Parathyroid adenoma (tissue), 2 donors: Measurements from ENCODE around the gene GNG12.

ENCODE experiments used
- H2AFZ ChIP-seq: fragments of 300-600 bp; sonication (generic); one replicate; pipeline ENCODE4 v1.7.0; 2017; ENCODE audit warnings: antibody characterized with exemption, mild to moderate bottlenecking
- H3K27ac ChIP-seq: fragments of 300-600 bp; sonication (generic); one replicate; pipeline ENCODE4 v1.7.0; 2017
- H3K27me3 ChIP-seq: fragments of 300-600 bp; sonication (generic); one replicate; pipeline ENCODE4 v1.7.0; 2017; ENCODE audit warnings: low read length; ENCODE audit not compliant: control insufficient read depth, insufficient read depth
- H3K36me3 ChIP-seq: fragments of 300-600 bp; sonication (generic); one replicate; pipeline ENCODE4 v1.7.0; 2017; ENCODE audit warnings: low read length; ENCODE audit not compliant: control insufficient read depth, insufficient read depth
- H3K4me1 ChIP-seq: fragments of 300-600 bp; sonication (generic); one replicate; pipeline ENCODE4 v1.7.0; 2017; ENCODE audit warnings: control low read depth
- H3K4me2 ChIP-seq: fragments of 300-600 bp; sonication (generic); one replicate; pipeline ENCODE4 v1.7.0; 2017; ENCODE audit warnings: low read length
- H3K4me3 ChIP-seq: fragments of 300-600 bp; sonication (generic); one replicate; pipeline ENCODE4 v1.7.0; 2017; ENCODE audit warnings: low read depth, low read length
- H3K79me2 ChIP-seq: fragments of 300-600 bp; sonication (generic); one replicate; pipeline ENCODE4 v1.7.0; 2017; ENCODE audit warnings: control low read depth
- H3K9ac ChIP-seq: fragments of 300-600 bp; sonication (generic); one replicate; pipeline ENCODE4 v1.7.0; 2017; ENCODE audit warnings: mild to moderate bottlenecking
- H3K9me3 ChIP-seq: fragments of 300-600 bp; sonication (generic); one replicate; pipeline ENCODE4 v1.7.0; 2017; ENCODE audit warnings: low read length; ENCODE audit not compliant: control insufficient read depth
- CTCF ChIP-seq: fragments of 300-600 bp; sonication (generic); IDR thresholded peaks from one replicate; pipeline ENCODE4 v1.7.0; 2017; ENCODE audit warnings: antibody characterized with exemption, mild to moderate bottlenecking
- donor health status: primary hyperparathyroidism.

The GNG12 gene

GRCh38 chr1:67827688-67828087 lies 5.6 kb downstream of the GNG12 start:
- Histone ChIP-seq H3K27me3 (no peaks in the 10 kb centered on the region), H3K4me3 (no peak overlapping the region), H3K9me3 (no peaks in the 10 kb centered on the region), H3K36me3 (no peaks in the 10 kb centered on the region), H2AFZ (no peak overlapping the region), H3K4me1 (peaks cover 14% of the 10 kb centered on the region), H3K4me2 (no peak overlapping the region), H3K79me2 (peaks cover 14% of the 10 kb centered on the region), H3K27ac (no peak overlapping the region), H3K9ac (no peak overlapping the region)
- no peak for TF ChIP-seq CTCF

- TF ChIP-seq CTCF = no peak
- peaks cover 25% of the 10 kb centered on the region for H3K79me2 ChIP-seq
- no peaks in the 10 kb centered on the region for H3K9me3 ChIP-seq
- no peak overlapping the region for H3K4me3 ChIP-seq
- H3K4me2 ChIP-seq = no peak overlapping the region
- no peaks in the 10 kb centered on the region for H3K36me3 ChIP-seq
- H2AFZ ChIP-seq = no peak overlapping the region
- no peaks in the 10 kb centered on the region for H3K27me3 ChIP-seq
- H3K27ac ChIP-seq = no peak overlapping the region
- H3K4me1 ChIP-seq = peaks cover 19% of the 10 kb centered on the region
- H3K9ac ChIP-seq = no peak overlapping the region
These were observed 7.7 kb downstream of the GNG12 start for GRCh38 chr1:67825591-67825990.

- Histone ChIP-seq H3K79me2 (peaks cover 27% of the 10 kb centered on the region), H3K27me3 (no peaks in the 10 kb centered on the region), H3K27ac (peak overlapping the region; percentile 20), H3K4me1 (peaks cover 19% of the 10 kb centered on the region), H3K9me3 (no peaks in the 10 kb centered on the region), H3K36me3 (no peaks in the 10 kb centered on the region), H2AFZ (no peak overlapping the region), H3K9ac (no peak overlapping the region), H3K4me3 (no peak overlapping the region), H3K4me2 (no peak overlapping the region)
- no peak for TF ChIP-seq CTCF
These were observed 8.5 kb downstream of the GNG12 start for GRCh38 chr1:67824766-67825165.

- H3K4me3 ChIP-seq = no peak overlapping the region
These were observed 9.7 kb downstream of the GNG12 start for GRCh38 chr1:67823615-67824014.

More at GRCh38 chr1:67823615-67824014, 9.7 kb downstream of the GNG12 start:
- Histone ChIP-seq H3K79me2 (peaks cover 31% of the 10 kb centered on the region), H2AFZ (no peak overlapping the region), H3K27ac (peak overlapping the region; percentile 19), H3K4me1 (peaks cover 19% of the 10 kb centered on the region), H3K36me3 (no peaks in the 10 kb centered on the region), H3K27me3 (no peaks in the 10 kb centered on the region), H3K9ac (no peak overlapping the region), H3K4me2 (no peak overlapping the region), H3K9me3 (no peaks in the 10 kb centered on the region)
- TF ChIP-seq CTCF = no peak
